GM08714 (cell line): ENCODE measurements around the gene KCNQ1.

ENCODE experiments used
- H3K4me3 ChIP-seq: fragments of 200-500 bp; sonication (Bioruptor generic); 2 replicates; pipeline ENCODE4 v1.5.1; 2014; ENCODE audit warnings: mild to moderate bottlenecking, low read length, inconsistent platforms
- ZNF274 ChIP-seq: IDR thresholded peaks from 2 replicates; pipeline ENCODE4 v1.6.1; 2012; ENCODE audit warnings: mild to moderate bottlenecking, low read depth, low read length

KCNQ1 gene

GRCh38 chr11:2849994-2850770, 405.4 kb downstream of the KCNQ1 start:
- no peak for TF ChIP-seq ZNF274
- no peak overlapping the region for H3K4me3 ChIP-seq

- H3K4me3 ChIP-seq, result no peak overlapping the region
- no peak for TF ChIP-seq ZNF274
Measured at GRCh38 chr11:2853401-2853800, 408.6 kb downstream of the KCNQ1 start.

GRCh38 chr11:2853997-2854560, 409.3 kb downstream of the KCNQ1 start:
- no peak overlapping the region for H3K4me3 ChIP-seq
- no peak for TF ChIP-seq ZNF274

GRCh38 chr11:2855162-2855561, 410.4 kb downstream of the KCNQ1 start:
- no peak overlapping the region for H3K4me3 ChIP-seq
- no peak for TF ChIP-seq ZNF274

- H3K4me3 ChIP-seq, result no peak overlapping the region
- no peak for TF ChIP-seq ZNF274
Measured at GRCh38 chr11:2857276-2857675, 412.5 kb downstream of the KCNQ1 start.

GRCh38 chr11:2857918-2858317, 413.1 kb downstream of the KCNQ1 start:
- no peak overlapping the region for H3K4me3 ChIP-seq
- TF ChIP-seq ZNF274, result no peak

- H3K4me3 ChIP-seq, result no peak overlapping the region
- no peak for TF ChIP-seq ZNF274
Measured at GRCh38 chr11:2858995-2859698, 414.3 kb downstream of the KCNQ1 start.

GRCh38 chr11:2859699-2860037, 414.9 kb downstream of the KCNQ1 start:
- H3K4me3 ChIP-seq, result no peak overlapping the region
- no peak for TF ChIP-seq ZNF274

- TF ChIP-seq ZNF274, result no peak
Measured at GRCh38 chr11:2860636-2861035, 415.8 kb downstream of the KCNQ1 start.

GRCh38 chr11:2862395-2863275, 417.8 kb downstream of the KCNQ1 start:
- H3K4me3 ChIP-seq, result no peak overlapping the region

More at GRCh38 chr11:2860636-2861035, 415.8 kb downstream of the KCNQ1 start:
- H3K4me3 ChIP-seq, result no peak overlapping the region

GRCh38 chr11:2863276-2863618, 418.4 kb downstream of the KCNQ1 start:
- no peak overlapping the region for H3K4me3 ChIP-seq
- no peak for TF ChIP-seq ZNF274

More at GRCh38 chr11:2862395-2863275, 417.8 kb downstream of the KCNQ1 start:
- no peak for TF ChIP-seq ZNF274

- no peak overlapping the region for H3K4me3 ChIP-seq
- TF ChIP-seq ZNF274, result no peak
Measured at GRCh38 chr11:2864901-2865300, 420.1 kb downstream of the KCNQ1 start.

GRCh38 chr11:2865922-2866577, 421.2 kb downstream of the KCNQ1 start:
- no peak overlapping the region for H3K4me3 ChIP-seq
- no peak for TF ChIP-seq ZNF274

- TF ChIP-seq ZNF274, result no peak
- no peak overlapping the region for H3K4me3 ChIP-seq
Measured at GRCh38 chr11:2867142-2867541, 422.3 kb downstream of the KCNQ1 start.
